GM18873 (cell line): Measurements from ENCODE around the gene USP47.

Experiments used
- ATAC-seq: cut with Tn5 transposase; IDR thresholded peaks from one replicate; pipeline ENCODE4 v1.9.1; 2021; ENCODE audit warnings: mild to moderate bottlenecking, moderate library complexity, moderate number of reproducible peaks; ENCODE audit not compliant: unreplicated experiment, low FRiP score

The USP47 gene

GRCh38 chr11:11992257-11993212 is 150.8 kb downstream of the USP47 start:
- ATAC-seq, result no peak

GRCh38 chr11:11993839-11994238 is 152.1 kb downstream of the USP47 start:
- no peak for ATAC-seq

- ATAC-seq, result no peak
Observed at GRCh38 chr11:11995601-11996000, 153.8 kb downstream of the USP47 start.

- ATAC-seq, result no peak
Observed at GRCh38 chr11:11996321-11997048, 154.7 kb downstream of the USP47 start.

- ATAC-seq, result no peak
Observed at GRCh38 chr11:11997049-11997322, 155.2 kb downstream of the USP47 start.

- ATAC-seq, result no peak
Observed at GRCh38 chr11:11998091-11998781, 156.5 kb downstream of the USP47 start.

GRCh38 chr11:12001186-12001585 is 159.4 kb downstream of the USP47 start:
- no peak for ATAC-seq

- ATAC-seq, result no peak
Observed at GRCh38 chr11:12003336-12003735, 161.6 kb downstream of the USP47 start.

- no peak for ATAC-seq
Observed at GRCh38 chr11:12003815-12004214, 162.0 kb downstream of the USP47 start.

GRCh38 chr11:12005061-12005460 is 163.3 kb downstream of the USP47 start:
- ATAC-seq, result no peak

GRCh38 chr11:12005476-12005875 is 163.7 kb downstream of the USP47 start:
- ATAC-seq, result no peak

- ATAC-seq, result no peak
Observed at GRCh38 chr11:12006552-12007229, 164.9 kb downstream of the USP47 start.

GRCh38 chr11:12007230-12007593 is 165.4 kb downstream of the USP47 start:
- ATAC-seq, result no peak

GRCh38 chr11:12007769-12008737 is 166.3 kb downstream of the USP47 start, which contains the start of gene DKK3:
DKK3 (minus strand) TSS chr11:12008626; CDS start chr11:12008582, 44 bp downstream.
- no peak for ATAC-seq
